Osteoblast (primary cell): ENCODE measurements around the gene CSF1R. TPM values are rescaled to one million over a fixed set of nuclear protein-coding genes. Genes with fewer than 3 reads are reported as not detected.

ENCODE experiments used
- DNase-seq: peaks from one replicate; pipeline ENCODE4 v3.0.0; 2011; ENCODE audit warnings: low spot score, mixed read lengths; ENCODE audit not compliant: insufficient read length; ENCODE audit errors: missing footprints
- H2AFZ ChIP-seq: 2 replicates; pipeline ENCODE4 v1.6.0; 2011; ENCODE audit warnings: mild to moderate bottlenecking, low read length
- H3K27ac ChIP-seq: 2 replicates; pipeline ENCODE4 v1.5.1; 2011; ENCODE audit warnings: mild to moderate bottlenecking, low read depth, low read length, moderate library complexity
- H3K27me3 ChIP-seq: 2 replicates; pipeline ENCODE4 v1.6.0; 2012; ENCODE audit warnings: mild to moderate bottlenecking, control low read depth, inconsistent platforms, low read length, moderate library complexity; ENCODE audit not compliant: insufficient read depth
- H3K36me3 ChIP-seq: 2 replicates; pipeline ENCODE4 v1.5.1; 2011; ENCODE audit warnings: mild to moderate bottlenecking, low read length, control low read depth, moderate library complexity; ENCODE audit not compliant: insufficient read depth
- H3K4me1 ChIP-seq: 2 replicates; pipeline ENCODE4 v1.5.1; 2011; ENCODE audit warnings: mild to moderate bottlenecking, low read length, control low read depth, moderate library complexity; ENCODE audit not compliant: insufficient read depth
- H3K4me2 ChIP-seq: 2 replicates; pipeline ENCODE4 v1.6.0; 2011; ENCODE audit warnings: mild to moderate bottlenecking, low read length; ENCODE audit not compliant: insufficient read depth
- H3K4me3 ChIP-seq: fragments of 200-600 bp; sonication (generic); 3 replicates; pipeline ENCODE4 v1.5.1; 2012; ENCODE audit warnings: mild to moderate bottlenecking, low read length, inconsistent platforms; ENCODE audit not compliant: insufficient read depth
- H3K79me2 ChIP-seq: 2 replicates; pipeline ENCODE4 v1.6.0; 2012; ENCODE audit warnings: mild to moderate bottlenecking, low read length, control low read depth, inconsistent platforms; ENCODE audit not compliant: insufficient read depth
- H3K9me3 ChIP-seq: 2 replicates; pipeline ENCODE4 v1.5.1; 2011; ENCODE audit warnings: low read depth, low read length, control low read depth
- H4K20me1 ChIP-seq: 2 replicates; pipeline ENCODE4 v1.6.0; 2012; ENCODE audit warnings: mild to moderate bottlenecking, low read length, control low read depth; ENCODE audit not compliant: insufficient read depth
- total RNA-seq: library from RNA; depleted of rRNA; stranded (reverse); fragments of >200 nt; gene quantifications from 2 replicates; pipeline ENCODE4 v1.2.3, GENCODE V29; 2012
- TF ChIP-seq, protein P1 (sequence below): IDR thresholded peaks from 2 replicates; pipeline ENCODE4 v1.5.1; 2011; ENCODE audit warnings: mild to moderate bottlenecking, low read depth, low read length, moderate library complexity; ENCODE audit errors: extremely low read depth

The CSF1R gene
- total RNA-seq, 1 donor: 0.36 TPM

DNA sequence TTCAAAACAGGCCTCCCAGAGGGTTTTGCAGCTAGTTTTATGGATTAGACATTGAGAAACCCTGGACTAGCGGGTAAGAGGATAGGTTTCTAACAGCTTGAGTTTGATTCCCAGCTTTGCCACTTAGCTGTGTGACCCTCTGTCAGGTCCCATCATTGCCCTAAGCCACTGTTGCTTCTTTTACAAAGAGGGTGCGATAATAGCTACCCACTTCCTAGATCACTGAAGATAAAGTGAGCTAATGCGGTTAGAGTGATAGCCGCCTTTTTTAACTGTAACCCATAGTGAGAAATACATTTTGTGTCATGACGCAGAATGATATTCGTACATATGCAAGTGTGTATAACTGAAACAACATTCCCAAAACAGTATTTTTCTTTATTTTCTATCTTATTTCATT lies 40.3 kb downstream of the CSF1R start:
- DNase-seq: no peak
- Histone ChIP-seq H3K27ac (no peak overlapping the region), H3K36me3 (peaks cover 89% of the 10 kb centered on the region), H4K20me1 (no peaks in the 10 kb centered on the region), H3K9me3 (no peaks in the 10 kb centered on the region), H3K4me1 (peaks cover 40% of the 10 kb centered on the region), H3K4me3 (no peak overlapping the region), H3K79me2 (peaks cover 40% of the 10 kb centered on the region), H3K4me2 (no peak overlapping the region), H2AFZ (no peak overlapping the region), H3K27me3 (no peaks in the 10 kb centered on the region)
- TF ChIP-seq, protein P1, sequence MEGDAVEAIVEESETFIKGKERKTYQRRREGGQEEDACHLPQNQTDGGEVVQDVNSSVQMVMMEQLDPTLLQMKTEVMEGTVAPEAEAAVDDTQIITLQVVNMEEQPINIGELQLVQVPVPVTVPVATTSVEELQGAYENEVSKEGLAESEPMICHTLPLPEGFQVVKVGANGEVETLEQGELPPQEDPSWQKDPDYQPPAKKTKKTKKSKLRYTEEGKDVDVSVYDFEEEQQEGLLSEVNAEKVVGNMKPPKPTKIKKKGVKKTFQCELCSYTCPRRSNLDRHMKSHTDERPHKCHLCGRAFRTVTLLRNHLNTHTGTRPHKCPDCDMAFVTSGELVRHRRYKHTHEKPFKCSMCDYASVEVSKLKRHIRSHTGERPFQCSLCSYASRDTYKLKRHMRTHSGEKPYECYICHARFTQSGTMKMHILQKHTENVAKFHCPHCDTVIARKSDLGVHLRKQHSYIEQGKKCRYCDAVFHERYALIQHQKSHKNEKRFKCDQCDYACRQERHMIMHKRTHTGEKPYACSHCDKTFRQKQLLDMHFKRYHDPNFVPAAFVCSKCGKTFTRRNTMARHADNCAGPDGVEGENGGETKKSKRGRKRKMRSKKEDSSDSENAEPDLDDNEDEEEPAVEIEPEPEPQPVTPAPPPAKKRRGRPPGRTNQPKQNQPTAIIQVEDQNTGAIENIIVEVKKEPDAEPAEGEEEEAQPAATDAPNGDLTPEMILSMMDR: no peak

GRCh38 chr5:150045549-150045948 lies 40.8 kb downstream of the CSF1R start:
- no peak for DNase-seq
- Histone ChIP-seq H3K36me3 (peaks cover 89% of the 10 kb centered on the region), H2AFZ (no peak overlapping the region), H3K27ac (peak overlapping the region; percentile 71), H3K79me2 (peaks cover 43% of the 10 kb centered on the region), H4K20me1 (no peaks in the 10 kb centered on the region), H3K9me3 (no peaks in the 10 kb centered on the region), H3K4me2 (no peak overlapping the region), H3K27me3 (no peaks in the 10 kb centered on the region), H3K4me1 (peaks cover 40% of the 10 kb centered on the region), H3K4me3 (no peak overlapping the region)
- TF ChIP-seq, protein P1: no peak

GRCh38 chr5:150044712-150045111 lies 41.6 kb downstream of the CSF1R start:
- peak overlapping the region; percentile 42 for H3K4me2 ChIP-seq
- peak; percentile 44 for DNase-seq
- TF ChIP-seq, protein P1: no peak
- no peaks in the 10 kb centered on the region for H3K9me3 ChIP-seq
- H3K27me3 ChIP-seq: no peaks in the 10 kb centered on the region
- no peak overlapping the region for H3K4me3 ChIP-seq
- peaks cover 89% of the 10 kb centered on the region for H3K36me3 ChIP-seq
- H3K79me2 ChIP-seq: peaks cover 50% of the 10 kb centered on the region
- H4K20me1 ChIP-seq: no peaks in the 10 kb centered on the region
- peaks cover 32% of the 10 kb centered on the region for H3K4me1 ChIP-seq
- H2AFZ ChIP-seq: no peak overlapping the region
- peak overlapping the region; percentile 71 for H3K27ac ChIP-seq

DNA sequence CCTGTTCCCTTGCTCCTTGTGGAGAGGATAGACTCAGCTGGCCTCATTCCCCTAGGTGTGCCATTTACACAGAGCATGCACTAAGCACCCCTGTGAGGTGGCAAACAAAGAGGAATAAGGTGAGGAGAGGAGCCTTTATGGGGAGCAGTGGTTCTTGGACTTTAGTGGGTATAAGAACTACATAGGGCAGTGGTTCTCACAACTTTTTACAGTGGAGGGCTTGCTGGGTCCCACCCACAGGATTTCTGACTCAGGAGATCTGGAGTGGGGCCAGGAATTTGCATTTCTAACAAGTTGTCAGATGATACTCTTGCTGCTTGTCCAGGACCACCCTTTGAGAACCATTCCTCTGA lies 42.0 kb downstream of the CSF1R start:
- Histone ChIP-seq H3K36me3 (peaks cover 89% of the 10 kb centered on the region), H3K4me3 (no peak overlapping the region), H2AFZ (no peak overlapping the region), H3K9me3 (no peaks in the 10 kb centered on the region), H3K4me1 (peaks cover 28% of the 10 kb centered on the region), H4K20me1 (no peaks in the 10 kb centered on the region), H3K4me2 (peak overlapping the region; percentile 42), H3K79me2 (peaks cover 53% of the 10 kb centered on the region), H3K27me3 (no peaks in the 10 kb centered on the region), H3K27ac (peak overlapping the region; percentile 71)
- DNase-seq: peak; percentile 85
- TF ChIP-seq, protein P1: no peak
